Stimulated activated CD4-positive, alpha-beta T cell treated with anti-CD3 and anti-CD28 coated beads, Interleukin-1b, Interleukin-23, amount 100 ng/mL, for 24 hours (primary cell): ENCODE results near the gene AMIGO1.

Experiments
- DNase-seq, 4 experiments: peaks; one replicate each; pipeline ENCODE4 v3.0.0-alpha.2; 2020; ENCODE audit warnings: low read depth in 4 of 4, low spot score in 1 of 4

AMIGO1 gene, protein sequence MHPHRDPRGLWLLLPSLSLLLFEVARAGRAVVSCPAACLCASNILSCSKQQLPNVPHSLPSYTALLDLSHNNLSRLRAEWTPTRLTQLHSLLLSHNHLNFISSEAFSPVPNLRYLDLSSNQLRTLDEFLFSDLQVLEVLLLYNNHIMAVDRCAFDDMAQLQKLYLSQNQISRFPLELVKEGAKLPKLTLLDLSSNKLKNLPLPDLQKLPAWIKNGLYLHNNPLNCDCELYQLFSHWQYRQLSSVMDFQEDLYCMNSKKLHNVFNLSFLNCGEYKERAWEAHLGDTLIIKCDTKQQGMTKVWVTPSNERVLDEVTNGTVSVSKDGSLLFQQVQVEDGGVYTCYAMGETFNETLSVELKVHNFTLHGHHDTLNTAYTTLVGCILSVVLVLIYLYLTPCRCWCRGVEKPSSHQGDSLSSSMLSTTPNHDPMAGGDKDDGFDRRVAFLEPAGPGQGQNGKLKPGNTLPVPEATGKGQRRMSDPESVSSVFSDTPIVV

DNA sequence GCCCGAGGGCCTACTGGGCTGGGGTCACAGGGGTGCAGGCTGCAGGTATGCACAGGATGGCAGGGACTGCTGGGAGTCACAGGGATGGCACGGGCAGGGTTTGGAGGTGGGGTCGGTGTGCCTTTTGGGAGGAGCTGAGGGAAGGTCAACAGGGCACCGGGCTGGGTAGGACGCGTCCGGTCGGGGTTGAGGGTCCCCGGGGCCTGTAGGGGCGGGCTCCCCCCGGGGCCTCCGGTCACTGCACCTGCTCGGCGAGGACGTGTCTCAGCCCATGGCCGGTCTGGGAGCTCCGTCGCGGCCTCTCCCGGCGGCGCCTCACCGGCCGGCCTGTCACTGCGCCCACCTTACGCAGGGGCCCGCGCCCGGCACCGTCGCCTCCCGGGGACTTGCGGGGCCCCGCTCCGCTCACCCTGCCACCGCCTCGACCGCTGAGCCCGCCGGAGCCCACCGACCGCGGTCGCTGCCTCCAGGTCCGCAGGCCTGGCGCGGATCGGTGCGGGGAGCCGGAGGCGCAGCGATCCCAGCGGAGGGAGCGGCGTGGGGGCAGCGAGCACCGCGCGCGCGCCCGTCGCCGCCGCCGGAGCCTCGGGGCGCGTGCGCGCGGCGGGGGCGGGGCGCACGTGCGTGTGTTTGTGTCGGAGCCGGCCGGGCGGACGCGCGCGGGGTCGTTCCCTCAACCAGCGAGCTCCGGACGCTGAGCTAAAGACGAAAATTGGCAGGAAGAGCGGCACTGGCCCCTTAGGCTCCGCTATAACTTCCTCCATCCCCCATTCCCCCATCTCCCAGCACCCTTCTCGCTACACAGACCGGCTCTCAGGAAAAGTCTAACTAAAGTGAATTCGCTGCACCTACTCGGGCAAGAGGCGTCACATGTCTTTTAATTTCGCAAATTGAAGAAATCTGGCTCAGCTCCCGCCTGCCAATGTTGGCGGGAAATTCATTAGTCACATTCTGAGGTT lies at the start of gene AMIGO1:
Gene AMIGO1 (minus strand): TSS at position 552 of the 959 bp plus-strand sequence. CDS start 815 bp downstream, outside the sequence.
- DNase-seq, result peak in 3 of 4 experiments; percentile 40 to 52 (median 44)

DNA sequence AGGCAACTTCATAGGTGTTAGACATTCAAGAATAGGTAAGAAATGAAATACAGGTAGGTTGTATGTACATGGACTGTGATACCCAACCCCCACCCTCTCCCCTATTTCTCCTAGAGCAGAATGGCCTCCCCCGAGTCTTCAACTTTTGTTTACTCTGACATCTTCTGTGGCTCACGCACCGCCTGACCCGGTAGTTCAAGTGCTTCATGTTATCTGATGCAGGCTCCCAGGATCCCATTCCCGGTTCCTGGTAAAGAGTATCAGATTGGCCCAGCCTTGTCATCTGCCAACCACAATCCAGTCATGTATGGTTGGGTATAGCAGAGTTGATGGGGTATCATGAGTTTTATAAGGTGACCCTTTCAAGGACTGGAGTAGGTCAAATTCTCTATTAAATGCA lies 48.0 kb upstream of the AMIGO1 start:
- no peak for DNase-seq

DNA sequence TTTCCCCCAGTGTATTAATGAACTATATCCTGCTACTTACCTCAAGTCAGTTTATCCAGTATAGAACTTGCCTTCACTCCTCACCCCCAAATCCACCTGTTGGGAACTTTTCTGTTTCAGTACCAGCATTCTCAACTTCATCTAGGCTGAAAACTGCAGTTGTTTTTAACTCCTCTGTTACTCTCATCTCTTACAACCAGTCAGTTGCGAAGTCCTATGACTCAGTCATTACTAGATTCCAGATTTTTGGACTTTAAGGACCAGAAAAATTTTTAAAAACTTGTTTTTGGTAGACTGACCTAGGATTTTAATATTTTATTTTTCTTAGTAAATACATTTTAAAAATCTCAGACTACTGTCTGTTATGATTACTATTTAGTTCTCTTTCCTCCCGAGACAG lies 47.0 kb upstream of the AMIGO1 start:
- DNase-seq, result no peak

DNA sequence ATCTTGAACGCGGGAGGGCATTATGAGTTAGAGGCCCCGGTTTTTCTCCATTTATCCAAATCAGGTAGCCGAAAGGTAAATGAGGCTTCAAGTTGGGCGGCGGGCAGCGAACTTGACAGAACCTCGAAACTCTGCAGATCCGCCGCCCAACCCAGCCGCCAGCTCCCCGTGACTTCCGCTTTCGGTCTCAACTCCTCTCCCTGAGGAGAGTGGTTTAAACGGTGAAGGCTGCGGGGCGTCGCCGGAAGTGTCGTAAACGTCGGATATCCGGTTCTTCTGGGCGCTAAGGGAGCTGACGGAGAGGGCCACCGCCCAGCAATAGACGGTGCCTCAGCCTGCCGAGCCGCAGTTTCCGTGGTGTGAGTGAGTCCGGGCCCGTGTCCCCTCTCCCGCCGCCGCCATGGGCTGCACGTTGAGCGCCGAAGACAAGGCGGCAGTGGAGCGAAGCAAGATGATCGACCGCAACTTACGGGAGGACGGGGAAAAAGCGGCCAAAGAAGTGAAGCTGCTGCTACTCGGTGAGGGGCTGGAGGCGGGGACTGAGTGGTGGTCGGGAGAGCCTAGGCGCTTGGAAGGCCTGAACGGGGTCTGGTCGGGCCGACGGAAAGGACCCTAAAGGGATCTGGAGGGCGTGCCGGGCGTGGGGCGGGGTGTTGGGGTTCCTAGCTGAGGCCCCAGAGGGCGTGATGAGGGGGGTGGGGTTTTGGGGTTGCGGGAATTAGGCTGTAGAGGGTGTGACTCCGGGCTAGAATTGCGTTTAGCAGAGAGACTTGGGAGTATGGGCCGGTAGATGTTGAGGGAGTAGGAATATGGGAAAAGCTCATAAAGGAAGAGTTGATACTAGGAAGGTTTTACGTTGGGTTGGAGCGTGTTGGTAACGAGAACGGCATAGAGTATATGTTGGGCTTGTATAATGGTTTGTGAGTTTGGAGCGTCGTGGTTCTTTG lies 39.1 kb upstream of the AMIGO1 start, which contains the start of gene GNAI3:
Gene GNAI3 (plus strand): TSS at position 295 of the 947 bp plus-strand sequence. CDS start 106 bp downstream, at position 401.
- peak; percentile 83 to 92 (median 88) for DNase-seq

DNA sequence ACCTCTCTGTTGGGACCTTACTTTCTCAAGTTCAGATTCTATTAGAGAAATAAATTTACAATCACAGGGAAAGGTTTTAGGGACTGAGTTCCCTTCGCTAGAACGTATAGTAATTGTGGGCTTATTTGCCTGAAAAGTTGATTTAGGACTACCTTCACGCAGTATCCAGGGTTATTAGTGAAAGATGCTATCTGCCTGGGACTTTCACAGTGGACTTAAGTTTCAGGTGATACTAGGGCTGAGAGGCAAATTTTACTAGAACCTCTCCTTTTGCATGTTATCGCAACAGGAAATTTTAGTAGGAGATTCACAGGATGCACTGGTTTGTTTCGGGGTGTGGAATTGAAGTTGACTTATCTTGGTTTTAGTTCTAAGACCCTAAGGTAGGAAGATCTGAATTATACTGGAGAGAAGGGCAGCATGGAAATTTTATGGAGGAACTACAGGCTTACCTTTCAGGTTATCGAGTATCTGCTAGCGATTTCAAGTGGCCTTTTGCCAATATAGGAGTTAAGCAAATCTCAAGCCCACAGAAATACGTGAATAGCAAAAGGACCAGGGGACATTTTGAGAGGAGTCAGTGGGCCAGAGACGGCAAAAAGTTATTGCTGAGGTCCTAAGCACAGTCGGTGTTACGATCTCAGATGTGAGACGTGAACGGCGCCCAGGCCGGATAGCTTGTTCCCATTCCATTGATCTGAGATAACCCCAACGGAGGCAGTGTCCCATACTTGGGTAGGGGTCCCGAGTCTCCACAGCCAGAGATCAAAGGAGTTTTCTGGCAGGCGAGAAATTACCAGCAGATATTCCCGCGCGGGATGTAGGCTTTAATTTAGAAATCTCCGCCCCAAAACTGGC lies 38.2 kb upstream of the AMIGO1 start:
- DNase-seq, result peak in 1 of 4 experiments; percentile 5

DNA sequence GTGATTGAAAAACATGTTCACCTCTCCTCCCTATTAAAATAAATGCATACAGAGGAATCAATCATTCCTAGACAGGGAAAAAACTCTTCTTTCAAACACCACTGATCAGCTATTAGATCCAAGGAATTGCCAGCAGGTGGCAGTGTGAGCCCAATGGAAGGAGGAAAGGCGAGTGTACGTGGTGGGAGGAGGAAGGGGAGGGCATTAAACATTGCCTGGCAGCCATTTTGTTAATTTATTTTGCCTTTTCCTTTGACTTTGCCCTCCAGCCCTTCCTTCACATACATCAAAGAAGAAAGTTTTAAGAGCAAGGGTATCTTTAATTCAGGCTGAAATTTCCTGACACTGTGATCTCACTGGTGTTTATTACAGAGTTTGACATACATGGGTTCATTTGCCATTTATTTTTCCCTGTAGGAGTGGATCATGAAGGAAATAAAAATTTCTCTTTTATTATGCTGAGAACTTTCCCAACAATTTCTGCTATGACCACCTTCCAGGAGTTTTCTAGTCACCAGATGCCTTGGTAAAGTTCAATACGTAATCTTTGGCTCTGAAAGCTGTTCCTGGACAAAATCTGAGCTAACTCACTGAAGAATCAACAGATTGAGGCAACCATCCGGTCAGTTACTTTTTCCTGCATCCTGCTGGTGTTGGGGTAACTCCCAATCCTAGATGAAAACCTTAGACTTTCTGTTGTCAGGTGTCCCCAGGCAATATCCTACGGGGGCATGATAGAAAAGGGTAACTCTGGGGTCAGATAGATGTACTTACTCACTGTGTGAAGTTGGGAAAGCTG lies 37.0 kb upstream of the AMIGO1 start:
- peak; percentile 81 to 90 (median 85) for DNase-seq

DNA sequence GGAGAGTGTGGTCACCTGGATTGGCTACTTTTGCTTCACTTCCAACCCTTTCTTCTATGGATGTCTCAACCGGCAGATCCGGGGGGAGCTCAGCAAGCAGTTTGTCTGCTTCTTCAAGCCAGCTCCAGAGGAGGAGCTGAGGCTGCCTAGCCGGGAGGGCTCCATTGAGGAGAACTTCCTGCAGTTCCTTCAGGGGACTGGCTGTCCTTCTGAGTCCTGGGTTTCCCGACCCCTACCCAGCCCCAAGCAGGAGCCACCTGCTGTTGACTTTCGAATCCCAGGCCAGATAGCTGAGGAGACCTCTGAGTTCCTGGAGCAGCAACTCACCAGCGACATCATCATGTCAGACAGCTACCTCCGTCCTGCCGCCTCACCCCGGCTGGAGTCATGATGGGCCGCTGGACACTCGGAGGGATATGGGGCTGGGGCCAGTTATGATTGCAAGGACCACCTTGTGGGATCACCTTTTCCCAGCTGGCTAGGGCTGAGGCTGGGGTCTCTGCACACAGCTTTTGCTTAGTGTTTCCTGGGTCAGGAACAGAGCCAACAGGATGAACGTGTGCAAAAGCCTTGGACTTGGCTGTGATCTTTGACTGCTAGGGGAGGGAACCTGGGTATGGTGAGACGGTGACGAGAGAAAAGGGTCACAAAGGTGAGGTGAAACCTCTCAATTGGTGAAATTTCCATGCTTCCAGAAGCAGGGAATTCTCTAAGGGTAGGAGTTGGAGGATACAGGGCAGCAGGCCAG lies 34.6 kb upstream of the AMIGO1 start:
- no peak for DNase-seq

DNA sequence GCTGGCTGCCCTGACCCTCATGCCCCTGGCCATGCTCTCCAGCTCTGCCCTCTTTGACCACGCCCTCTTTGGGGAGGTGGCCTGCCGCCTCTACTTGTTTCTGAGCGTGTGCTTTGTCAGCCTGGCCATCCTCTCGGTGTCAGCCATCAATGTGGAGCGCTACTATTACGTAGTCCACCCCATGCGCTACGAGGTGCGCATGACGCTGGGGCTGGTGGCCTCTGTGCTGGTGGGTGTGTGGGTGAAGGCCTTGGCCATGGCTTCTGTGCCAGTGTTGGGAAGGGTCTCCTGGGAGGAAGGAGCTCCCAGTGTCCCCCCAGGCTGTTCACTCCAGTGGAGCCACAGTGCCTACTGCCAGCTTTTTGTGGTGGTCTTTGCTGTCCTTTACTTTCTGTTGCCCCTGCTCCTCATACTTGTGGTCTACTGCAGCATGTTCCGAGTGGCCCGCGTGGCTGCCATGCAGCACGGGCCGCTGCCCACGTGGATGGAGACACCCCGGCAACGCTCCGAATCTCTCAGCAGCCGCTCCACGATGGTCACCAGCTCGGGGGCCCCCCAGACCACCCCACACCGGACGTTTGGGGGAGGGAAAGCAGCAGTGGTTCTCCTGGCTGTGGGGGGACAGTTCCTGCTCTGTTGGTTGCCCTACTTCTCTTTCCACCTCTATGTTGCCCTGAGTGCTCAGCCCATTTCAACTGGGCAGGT lies 33.9 kb upstream of the AMIGO1 start:
- DNase-seq, result no peak

DNA sequence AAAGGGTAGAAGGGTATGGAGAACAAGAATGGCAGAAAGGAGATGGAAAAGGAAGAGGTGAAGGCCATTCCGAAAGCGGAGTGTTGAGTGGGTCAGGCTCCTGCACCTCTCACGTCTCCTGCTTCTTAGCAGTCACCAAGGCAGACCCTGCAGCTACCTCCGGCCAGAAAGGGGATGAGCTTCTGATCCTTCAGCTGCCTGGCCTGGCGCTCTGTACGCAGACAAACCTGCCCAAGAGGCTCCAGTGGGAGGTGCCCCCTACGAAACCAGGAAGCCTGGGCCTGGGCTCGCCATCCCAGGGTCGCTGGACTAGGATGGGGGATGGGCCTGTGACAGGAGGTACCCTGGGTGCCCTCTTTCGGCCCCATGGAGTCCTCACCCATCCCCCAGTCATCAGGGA lies 33.1 kb upstream of the AMIGO1 start:
- DNase-seq, result no peak

DNA sequence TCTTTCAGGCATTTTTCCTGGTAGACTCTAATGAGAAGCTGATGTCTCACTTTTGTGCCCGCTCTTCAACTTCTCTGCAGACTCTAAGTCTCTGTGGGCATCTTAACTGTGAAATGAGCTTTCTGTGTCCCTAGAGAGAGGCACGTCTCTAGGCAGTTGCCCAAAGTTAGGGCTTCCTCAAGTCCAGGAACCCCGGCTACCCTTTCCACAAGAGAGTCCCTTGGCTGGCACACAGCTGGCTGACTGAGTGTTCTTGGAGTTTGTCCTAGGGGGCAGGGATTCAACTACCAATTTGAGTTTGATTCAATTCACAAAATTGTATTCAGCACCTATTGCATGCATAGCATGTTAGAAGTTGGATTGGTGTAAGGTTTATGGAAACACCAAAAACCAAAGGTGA lies 31.6 kb upstream of the AMIGO1 start:
- DNase-seq, result no peak

DNA sequence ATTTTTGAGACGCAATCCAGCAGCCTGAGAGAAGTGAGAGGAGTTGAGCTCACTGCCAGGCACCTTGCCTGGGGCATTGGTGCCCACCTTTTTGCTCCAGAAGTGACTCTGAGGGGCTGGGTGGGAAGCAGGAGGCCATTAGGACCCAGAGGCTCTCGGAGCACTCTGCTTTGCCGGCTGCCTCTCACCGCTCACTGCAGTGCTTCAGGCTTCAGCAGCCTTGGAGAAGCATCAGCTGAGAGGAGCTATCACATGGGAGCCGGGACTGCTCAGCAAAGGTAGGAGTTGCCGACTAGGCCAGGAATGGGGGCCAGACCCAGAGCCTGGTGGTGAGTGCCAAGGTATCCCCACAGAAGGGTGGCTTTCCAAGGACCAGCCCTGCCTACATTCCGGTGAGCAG lies 30.1 kb upstream of the AMIGO1 start, which contains the start of gene GPR61:
Gene GPR61 (plus strand): TSS at position 197 of the 400 bp plus-strand sequence. CDS start 3,151 bp downstream, outside the sequence.
- DNase-seq, result no peak

DNA sequence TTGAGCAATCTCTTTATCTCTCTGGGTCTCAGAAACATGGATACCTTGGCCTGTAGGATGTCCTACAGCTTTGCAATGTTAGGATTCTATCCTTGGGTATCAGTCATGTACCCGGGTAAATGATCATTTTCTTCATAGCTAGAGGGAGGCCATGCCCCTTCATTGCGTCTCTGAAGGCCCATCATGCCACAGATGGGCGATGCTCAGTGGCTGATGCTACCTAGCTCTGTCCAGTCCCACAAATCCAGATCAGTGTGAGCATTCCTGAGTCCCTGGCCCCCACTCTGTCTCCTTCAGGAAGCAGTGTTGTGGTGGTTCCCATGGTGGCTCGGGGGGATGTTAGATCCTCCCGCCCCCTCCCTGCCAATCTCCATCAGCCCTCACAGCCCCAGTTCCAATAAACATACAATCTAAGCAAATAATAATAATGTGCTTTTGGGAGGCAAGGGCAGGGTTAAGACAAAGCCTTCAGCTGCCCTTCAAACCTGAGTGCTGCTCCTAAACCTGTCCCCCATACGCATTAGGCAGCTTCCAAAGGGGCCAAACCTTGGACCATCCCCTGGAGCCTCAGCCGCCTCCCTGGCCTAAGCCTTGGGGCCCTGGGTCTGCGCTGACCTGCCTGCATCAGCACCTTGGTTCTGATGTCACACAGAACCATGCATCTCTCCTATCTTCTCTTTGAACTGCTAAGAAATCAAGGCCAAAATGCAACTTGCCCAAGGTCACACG lies 29.5 kb upstream of the AMIGO1 start:
- DNase-seq, result no peak

DNA sequence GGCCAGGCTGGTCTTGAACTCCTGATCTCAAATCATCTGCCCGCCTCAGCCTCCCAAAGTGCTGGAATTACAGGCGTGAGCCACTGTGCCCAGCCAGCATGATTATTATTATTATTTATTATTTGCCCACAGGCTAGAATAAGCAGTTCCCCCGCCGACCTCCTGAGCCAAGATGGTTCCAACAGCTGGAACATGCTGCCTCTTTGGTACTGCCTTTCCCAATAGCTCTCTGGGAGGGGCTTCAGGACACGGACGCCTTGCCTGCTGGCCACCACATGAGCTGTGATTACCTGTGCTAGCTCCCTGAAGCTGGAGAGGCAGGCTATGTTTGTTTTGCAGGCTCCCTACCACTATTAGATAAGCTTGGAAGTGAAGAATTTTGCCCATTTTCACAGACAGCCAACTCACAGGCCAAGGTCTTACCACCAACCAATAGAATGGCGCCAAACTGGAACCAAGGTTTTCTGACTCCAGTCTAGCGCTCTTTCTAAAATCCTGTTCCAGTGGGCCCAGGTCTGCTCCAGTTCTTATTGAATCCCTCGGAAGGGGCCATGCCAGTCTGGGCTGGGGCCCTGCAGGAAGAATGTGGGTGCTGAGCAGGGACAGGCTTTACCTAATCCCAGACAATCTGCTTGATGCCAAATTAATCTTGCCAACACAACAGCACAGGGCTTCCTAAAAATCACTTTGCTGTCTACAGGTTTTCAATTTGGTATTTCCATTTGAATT lies 28.1 kb upstream of the AMIGO1 start:
- no peak for DNase-seq

DNA sequence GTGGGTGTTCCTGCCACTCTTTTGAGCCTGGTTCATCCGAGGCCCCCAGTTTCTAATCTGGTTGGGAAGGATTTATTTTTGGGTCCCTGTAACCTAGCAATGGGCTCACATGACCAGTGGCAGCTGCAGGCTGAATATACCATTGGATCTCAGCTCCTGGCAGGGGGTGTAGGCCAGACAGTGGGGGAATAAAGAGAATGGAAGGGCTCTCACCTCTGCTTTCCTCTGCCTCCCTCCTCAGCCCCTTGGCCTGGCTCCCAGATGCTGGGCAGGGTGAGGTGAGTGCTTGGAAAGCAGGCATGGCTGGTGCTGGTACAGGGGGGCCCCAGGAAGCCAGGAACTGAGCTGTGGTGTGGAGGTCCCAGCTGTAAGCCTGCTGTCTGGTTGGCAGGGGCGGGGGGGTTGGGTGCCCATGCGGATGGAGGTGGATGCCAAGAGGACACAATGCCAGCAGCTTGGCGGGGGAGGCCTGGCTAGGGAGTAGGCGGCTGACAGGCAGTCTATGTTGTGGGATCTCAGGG lies 26.5 kb upstream of the AMIGO1 start:
- no peak for DNase-seq

DNA sequence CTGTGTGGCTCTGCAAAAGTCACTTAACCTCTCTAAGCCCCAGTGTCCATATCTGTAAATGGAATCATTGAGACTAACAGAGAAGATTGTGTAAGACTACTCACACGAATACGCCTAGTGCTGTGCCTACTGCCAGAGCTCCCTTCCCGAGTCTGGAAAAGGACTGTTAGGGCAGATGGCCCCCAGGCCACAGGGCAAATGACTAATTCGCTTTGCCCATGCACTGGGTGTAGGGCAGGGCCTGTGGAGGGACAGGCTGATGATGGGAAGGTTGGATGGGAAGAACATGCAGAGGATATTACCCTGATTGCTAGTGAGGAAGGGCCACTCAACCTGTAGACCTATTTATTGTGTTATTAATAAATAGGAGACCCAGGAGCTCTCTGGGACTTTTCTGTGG lies 26.0 kb upstream of the AMIGO1 start:
- DNase-seq, result no peak
